ENCODE measurements around the gene USP7. TPM values are rescaled to one million over a fixed set of nuclear protein-coding genes. Genes with fewer than 3 reads are reported as not detected.

The USP7 gene
- total RNA-seq, 4 donors from 2014 or later: 125 to 139 (median 130) TPM

- DNase-seq: no peak
- no peak overlapping the region for H3K4me3 ChIP-seq
- H3K27me3 ChIP-seq: no peaks in the 10 kb centered on the region
- TF ChIP-seq POLR2A (IDR thresholded peaks at IDR 0.05): no peak
- TF ChIP-seq, protein P1, sequence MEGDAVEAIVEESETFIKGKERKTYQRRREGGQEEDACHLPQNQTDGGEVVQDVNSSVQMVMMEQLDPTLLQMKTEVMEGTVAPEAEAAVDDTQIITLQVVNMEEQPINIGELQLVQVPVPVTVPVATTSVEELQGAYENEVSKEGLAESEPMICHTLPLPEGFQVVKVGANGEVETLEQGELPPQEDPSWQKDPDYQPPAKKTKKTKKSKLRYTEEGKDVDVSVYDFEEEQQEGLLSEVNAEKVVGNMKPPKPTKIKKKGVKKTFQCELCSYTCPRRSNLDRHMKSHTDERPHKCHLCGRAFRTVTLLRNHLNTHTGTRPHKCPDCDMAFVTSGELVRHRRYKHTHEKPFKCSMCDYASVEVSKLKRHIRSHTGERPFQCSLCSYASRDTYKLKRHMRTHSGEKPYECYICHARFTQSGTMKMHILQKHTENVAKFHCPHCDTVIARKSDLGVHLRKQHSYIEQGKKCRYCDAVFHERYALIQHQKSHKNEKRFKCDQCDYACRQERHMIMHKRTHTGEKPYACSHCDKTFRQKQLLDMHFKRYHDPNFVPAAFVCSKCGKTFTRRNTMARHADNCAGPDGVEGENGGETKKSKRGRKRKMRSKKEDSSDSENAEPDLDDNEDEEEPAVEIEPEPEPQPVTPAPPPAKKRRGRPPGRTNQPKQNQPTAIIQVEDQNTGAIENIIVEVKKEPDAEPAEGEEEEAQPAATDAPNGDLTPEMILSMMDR (IDR thresholded peaks at IDR 0.05): no peak
- H3K27ac ChIP-seq: peak overlapping the region in 1 of 4 donors; percentile 71
- no peaks in the 10 kb centered on the region for H3K9me3 ChIP-seq
- peaks cover 3 to 59% (median 9%) of the 10 kb centered on the region in 4 donors for H3K4me1 ChIP-seq
- peaks cover 0 to 15% (median 0%) of the 10 kb centered on the region in 3 donors for H3K36me3 ChIP-seq
These were observed 101.2 kb downstream of the USP7 start for GRCh38 chr16:8862309-8863130.

GRCh38 chr16:8861563-8862308, 102.0 kb downstream of the USP7 start:
- H3K4me3 ChIP-seq: no peak overlapping the region
- peaks cover 3 to 51% (median 6%) of the 10 kb centered on the region in 4 donors for H3K4me1 ChIP-seq
- no peak for TF ChIP-seq POLR2A (IDR thresholded peaks at IDR 0.05)
- TF ChIP-seq, protein P1 (IDR thresholded peaks at IDR 0.05): no peak
- H3K36me3 ChIP-seq: peaks cover 0 to 18% (median 0%) of the 10 kb centered on the region in 3 donors
- no peak for DNase-seq
- no peaks in the 10 kb centered on the region for H3K27me3 ChIP-seq
- peak overlapping the region in 3 of 4 donors; percentile 43 to 58 (median 52) for H3K27ac ChIP-seq
- H3K9me3 ChIP-seq: no peaks in the 10 kb centered on the region

- no peak overlapping the region for H3K4me3 ChIP-seq
- H3K27ac ChIP-seq: peak overlapping the region in 3 of 4 donors; percentile 46 to 54 (median 52)
- no peak for TF ChIP-seq POLR2A (IDR thresholded peaks at IDR 0.05)
- TF ChIP-seq, protein P1 (IDR thresholded peaks at IDR 0.05): no peak
- H3K27me3 ChIP-seq: no peaks in the 10 kb centered on the region
- peak in 1 of 3 donors; percentile 72 for DNase-seq
- peaks cover 0 to 33% (median 0%) of the 10 kb centered on the region in 3 donors for H3K36me3 ChIP-seq
- peaks cover 0 to 36% (median 1%) of the 10 kb centered on the region in 4 donors for H3K4me1 ChIP-seq
- no peaks in the 10 kb centered on the region for H3K9me3 ChIP-seq
These were observed 103.5 kb downstream of the USP7 start for GRCh38 chr16:8859913-8860881.

GRCh38 chr16:8858994-8859912, 104.5 kb downstream of the USP7 start:
- H3K27me3 ChIP-seq: no peaks in the 10 kb centered on the region
- peaks cover 0 to 27% (median 1%) of the 10 kb centered on the region in 4 donors for H3K4me1 ChIP-seq
- H3K9me3 ChIP-seq: no peaks in the 10 kb centered on the region
- no peak overlapping the region for H3K4me3 ChIP-seq
- peak overlapping the region in 3 of 4 donors; percentile 1 to 54 (median 36) for H3K27ac ChIP-seq
- H3K36me3 ChIP-seq: peaks cover 0 to 42% (median 0%) of the 10 kb centered on the region in 3 donors
- TF ChIP-seq POLR2A (IDR thresholded peaks at IDR 0.05): no peak
- TF ChIP-seq, protein P1 (IDR thresholded peaks at IDR 0.05): no peak
- no peak for DNase-seq

All from Peyer's patch (tissue), 4 donors.